Stimulated activated CD4-positive, alpha-beta T cell treated with anti-CD3 and anti-CD28 coated beads, Interleukin-2, amount 100 ng/mL, for 24 hours (primary cell): ENCODE results near the gene ADRM1.

Experiments
- DNase-seq, 2 donors: peaks; one replicate each; pipeline ENCODE4 v3.0.0-alpha.2; 2020

ADRM1 gene

DNA sequence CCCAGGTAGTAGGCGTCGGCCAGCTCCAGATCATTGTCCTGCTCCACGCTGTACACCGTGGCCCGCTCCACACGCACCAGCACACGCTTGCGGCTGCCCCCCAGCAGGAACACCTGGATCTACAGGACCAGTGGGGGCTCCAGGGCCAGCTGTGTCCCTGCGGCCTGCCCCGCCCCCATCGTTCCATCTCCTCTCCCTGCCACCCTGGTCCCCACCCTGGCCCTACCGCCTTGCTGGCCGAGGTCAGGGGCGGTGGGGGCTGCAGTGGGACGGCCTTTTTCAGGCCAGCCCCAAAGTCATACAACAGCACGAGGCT lies 9.8 kb downstream of the ADRM1 start:
- DNase-seq: no peak

DNA sequence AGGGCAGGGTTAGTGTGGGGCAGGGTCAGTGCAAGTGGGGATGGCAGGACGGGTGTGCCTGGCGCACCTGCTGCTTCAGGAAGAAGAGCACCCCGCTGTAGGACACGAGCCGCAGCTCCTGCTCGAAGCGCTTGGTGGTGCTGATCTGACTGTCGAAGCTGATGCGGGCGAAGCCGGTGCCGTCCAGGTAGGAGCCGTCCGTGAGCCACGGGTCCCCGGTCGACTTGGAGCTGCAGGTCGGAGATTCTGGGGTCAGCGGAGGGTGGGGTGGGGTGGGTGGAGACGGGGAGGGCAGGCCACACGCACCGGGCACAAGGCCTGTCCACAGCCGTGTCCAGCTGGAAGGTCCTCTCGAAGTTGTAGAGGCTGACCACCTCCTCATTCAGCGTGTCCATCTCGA lies 10.2 kb downstream of the ADRM1 start:
- DNase-seq: no peak

DNA sequence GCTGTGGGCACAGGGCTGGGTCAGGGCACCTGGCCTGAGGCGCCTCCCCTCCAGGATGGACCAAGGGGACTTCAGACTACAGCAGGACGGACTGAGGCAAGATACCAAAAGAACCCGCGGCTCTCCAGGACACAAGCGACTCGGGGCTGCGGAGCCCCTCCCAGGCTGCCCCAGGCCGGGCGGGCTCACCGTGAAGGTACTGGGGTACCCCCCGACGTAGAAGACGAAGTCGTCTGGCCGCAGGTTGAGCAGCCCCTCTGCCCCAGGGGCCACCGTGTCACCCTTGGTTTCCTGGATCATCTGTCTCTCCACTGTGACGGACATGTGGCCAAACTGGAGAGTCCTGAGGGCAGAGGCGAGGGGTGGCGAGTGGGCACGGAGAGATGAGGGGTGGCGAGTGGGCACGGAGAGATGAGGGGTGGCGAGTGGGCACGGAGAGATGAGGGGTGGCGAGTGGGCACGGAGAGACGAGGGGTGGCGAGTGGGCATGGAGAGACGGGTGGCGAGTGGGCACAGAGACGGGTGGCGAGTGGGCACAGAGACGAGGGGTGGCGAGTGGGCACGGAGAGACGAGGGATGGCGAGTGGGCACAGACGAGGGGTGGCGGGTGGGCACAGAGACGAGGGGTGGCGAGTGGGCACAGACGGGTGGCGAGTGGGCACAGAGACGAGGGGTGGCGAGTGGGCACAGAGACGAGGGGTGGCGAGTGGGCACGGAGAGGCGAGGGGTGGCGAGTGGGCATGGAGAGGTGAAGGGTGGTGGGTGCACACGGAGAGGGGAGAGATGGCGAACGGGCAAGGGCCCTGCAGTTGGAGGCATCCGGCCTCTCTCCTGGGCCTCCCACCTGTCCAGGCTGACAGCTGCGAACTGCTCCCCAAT lies 10.9 kb downstream of the ADRM1 start:
- no peak for DNase-seq

DNA sequence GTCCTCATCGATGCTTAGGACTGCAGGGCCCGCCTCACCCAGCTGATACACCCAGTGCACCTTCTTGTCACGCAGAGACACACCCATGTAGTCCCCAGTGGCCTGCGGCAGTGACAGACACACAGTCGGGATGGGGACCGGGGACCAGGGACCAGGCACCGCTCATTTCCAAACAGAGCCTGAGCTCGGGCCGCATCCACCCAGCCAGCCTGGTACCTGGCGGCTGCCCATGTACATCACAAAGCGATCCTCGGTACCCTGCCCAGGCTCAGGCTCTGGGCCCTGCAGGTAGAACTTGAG lies 11.5 kb downstream of the ADRM1 start:
- no peak for DNase-seq

DNA sequence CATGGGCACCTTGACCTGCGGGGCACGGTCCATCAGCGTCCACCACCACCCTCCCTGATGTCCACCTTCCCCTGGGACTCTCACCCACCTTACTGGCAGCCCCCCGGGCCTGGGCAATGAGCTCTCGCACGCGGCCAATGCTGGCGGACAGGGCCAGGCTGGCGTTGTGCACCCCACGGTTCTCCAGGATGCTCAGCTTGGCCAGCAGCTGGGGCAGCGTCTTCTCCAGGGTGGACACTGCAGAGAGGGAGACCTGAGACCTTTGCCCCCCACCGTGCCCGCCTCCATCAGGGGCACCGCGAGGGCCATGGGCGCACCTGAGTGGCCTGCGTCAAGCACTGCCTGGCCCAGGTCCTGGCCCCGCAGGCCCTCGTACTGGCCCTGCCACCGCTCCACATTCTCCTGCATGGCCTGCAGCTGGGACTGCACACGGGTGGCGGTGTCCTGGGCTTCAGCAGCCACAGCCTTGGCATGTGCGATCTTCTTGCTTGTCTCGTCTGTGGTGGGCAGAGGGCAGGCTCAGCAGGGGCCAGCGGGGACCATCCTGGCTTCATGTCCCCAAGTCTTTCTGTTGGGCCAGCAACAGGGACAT lies 12.0 kb downstream of the ADRM1 start:
- DNase-seq: no peak

DNA sequence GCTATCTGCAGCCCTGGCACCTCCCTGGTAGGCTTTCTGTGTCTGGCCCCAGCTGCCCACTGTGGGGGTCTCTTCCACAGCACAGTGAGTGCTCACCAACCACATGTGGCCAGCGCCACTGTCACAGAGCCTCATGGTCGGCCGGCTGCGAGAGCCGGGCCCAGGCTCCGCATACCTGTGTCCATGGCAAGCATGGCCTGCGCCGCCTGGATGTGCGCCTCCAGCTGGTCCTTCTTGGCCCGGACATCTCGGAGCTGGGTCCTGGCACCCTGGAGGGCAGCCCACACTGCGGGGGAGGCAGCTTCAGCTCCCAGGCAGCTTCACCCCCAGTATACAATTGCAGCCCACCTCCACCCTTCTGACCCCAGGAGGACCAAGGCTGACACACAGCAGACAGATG lies 13.0 kb downstream of the ADRM1 start:
- no peak for DNase-seq

DNA sequence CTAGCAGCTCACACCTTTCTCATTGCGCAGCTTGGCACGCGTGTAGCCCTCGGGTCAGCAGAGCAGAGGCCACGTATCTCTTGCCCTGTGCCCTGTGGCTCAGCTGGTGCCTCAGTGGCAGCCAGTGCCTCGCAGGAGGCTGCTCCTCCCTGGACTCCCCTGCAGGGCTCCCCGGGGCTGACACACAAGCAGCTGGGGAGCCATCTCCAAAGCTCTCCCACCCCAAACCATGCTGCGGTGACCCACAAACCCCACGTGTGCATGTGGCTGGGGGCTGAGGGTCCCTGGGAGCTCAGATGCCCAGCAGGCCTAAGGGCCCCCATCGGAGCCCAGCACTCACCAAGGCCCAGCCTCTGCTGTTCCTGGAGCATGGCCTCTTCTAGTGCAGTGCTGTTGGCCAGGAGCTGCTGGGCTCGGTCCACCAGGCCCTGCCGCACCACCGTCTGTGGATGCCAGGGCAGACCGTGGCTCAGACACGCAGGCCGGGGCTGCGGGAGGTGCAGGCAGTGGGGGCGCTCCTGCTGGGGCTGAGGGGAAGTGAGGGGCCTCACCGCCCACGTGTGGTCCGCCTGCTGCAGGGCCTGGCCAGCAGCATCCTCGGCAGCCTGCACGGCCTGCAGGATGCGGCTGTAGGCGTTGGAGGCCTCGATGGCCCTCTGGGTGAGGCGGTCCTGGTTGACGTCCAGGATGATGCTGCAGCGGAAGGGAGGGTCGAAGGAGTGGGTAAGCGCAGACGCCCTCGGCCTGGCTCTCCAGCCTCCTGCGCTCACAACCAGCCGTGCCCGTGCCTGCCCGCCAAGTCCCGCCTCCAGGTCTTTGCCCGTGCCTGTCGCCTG lies 13.8 kb downstream of the ADRM1 start:
- DNase-seq: no peak

DNA sequence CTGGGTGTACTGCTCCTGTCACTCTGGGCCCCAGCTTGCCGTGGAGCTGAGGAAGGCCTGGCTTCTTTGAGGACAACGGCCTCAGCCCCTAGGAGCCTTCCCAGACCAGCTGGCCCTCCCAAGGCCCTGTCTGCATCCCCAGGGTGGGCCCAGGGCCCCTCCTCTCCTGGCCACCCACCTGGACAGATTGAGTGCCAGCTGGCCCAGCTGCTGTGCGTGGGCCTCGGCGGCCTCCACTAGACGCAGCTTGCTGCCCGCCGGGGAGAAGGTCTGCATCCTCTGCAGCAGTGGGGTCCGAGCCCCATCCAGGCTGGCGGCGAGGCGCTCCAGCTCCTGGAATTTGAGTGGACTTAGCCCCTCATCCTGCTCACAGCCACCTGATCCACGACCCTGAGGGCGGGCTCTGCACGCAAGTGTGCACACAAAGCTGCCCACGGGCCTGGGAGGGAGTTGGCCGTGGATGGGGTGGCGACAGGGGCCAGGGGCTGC lies 14.4 kb downstream of the ADRM1 start:
- no peak for DNase-seq

DNA sequence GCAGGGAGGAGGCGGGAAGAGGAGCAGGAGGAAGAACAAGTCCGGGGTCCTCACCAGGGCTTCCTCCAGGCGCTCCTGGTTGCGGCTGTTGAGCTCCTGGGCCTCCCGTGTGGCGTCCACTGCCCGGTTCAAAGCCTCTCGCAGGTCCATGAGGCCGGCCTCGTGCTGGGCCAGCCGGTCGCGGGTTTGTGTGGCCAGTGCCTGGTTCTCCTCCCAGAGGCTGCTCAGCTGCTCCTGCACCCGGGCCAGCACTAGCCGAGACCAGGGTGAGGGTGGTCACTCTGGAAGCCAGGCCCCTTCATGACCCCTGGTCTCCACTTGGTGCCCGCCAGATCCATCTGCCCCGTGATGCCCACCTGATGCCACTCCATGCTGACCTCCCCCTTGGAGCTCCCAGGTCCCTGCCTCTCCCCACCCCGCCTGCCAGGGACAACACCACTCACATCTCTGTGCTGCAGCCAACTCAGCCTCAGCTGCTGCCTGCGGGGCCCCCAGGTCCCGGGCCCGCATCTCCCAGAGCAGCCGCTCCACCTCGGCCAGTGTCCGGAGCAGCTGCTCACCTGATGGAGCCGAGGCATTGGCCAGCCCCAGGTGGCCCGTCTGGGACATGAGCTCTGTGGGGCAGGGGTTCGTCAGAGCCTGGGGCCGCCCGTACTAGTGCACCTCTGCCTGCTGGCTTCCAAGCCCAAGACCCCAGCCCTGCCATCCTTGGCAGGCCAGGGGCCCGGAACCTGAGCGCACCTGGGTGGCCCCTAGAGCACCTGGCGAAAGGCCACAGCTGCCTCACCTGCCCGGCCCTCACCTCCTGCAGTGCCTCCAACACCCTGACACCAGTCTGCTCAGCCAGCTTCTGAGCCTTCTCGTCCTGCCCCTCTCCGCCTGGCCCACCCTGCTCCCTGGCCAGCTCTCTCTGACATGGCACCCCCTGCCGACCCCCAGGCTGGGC lies 15.9 kb downstream of the ADRM1 start:
- DNase-seq: no peak

DNA sequence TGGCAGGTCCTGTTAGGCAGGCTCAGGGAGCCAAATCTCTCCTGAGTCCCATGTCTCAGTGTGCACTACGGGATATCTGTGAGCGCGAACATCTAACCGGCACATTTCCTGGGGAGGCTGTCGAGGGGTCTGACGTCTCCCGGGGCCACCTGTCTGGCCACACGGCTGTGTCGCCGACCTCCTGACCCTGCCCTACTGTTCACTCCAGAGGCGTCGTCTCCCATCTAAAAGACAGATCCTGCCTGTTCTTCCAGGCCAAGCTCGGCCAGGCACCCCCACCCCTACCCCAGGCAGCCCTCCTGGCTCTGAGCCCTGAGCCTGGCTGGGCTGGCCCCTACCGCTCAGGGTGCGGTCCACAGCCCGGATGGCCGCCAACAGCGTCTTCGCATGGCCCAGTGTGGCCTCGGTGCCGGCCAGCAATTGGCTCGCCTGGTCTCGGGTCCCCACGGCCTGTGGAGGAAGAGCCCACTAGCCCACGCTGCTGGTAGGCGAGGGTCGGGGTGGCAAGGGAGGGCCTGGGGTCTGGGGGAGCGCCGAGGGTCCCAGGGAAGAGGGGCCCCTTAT lies 16.6 kb downstream of the ADRM1 start:
- no peak for DNase-seq

DNA sequence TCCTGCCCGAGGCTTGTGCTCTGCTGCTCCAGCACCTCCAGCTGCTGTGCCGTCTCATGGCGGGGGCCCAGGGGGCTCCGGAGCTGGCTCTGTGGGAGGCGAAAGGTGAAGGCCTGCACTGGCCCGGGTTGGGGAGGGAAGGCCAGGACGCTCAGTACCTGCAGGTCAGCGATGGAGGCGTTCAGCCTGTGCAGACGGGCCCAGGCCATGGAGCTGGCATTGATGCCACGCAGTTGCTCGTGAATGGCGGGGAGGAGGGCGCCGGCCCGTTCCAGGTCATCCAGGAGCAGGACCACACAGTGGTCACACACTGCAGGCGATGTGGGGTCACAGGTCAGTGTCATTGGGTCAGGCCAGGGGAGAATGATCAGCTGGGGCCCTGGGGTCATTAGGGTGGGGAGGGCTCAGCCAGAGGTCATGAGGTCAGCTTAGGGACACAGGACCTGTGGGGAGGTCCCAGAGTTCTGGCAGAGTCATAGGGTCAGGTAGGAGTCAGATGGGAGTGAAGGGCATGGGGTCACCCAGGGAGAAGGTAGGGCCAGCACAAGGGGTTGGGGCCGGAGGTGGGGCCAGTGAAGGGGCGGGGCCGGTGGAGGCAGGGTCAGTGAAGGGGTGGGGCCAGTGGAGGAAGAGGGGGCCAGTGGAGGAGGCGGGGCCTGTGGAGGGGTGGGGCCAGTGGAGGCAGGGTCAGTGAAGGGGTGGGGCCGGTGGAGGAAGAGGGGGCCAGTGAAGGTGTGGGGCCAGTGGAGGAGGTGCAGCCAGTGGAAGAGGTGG lies 18.0 kb downstream of the ADRM1 start:
- DNase-seq: peak in 1 of 2 donors; percentile 21

DNA sequence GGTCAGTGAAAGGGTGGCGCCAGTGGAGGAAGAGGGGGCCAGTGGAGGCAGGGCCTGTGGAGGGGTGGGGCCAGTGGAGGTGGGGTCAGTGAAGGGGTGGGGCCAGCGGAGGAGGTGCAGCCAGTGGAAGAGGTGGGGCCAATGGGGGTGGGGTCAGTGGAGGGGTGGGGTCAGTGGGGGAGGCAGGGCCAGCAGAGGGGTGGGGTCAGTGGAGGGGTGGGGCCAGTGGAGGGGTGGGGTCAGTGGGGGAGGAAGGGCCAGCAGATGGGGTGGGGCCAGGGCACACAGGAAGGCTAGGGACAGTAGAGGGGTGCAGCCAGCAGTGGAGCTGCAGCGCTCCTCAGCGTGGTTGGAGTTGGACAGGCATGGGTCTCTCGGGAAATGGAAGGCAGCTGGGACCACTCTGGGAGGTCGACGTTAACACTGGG lies 18.7 kb downstream of the ADRM1 start:
- DNase-seq: peak in 1 of 2 donors; percentile 31

DNA sequence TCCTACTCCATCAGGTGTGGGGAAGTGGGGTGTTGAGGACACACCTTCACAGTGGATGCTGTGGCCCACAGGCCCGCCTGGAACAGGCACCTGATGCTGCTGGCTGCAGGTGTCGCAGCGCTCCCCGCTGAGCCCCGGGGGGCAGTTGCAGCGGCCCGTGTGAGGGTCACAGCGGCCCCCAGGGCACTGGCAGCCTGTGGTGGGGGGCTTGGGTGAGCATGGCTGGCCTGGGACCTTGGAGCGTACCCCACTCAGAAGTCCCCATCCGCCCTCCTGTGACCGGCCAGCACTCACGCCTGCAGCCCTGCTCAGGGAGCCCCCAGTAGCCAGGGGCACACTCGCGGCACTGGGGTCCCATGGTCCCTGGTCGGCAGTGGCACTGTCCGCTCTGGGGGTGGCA lies 19.2 kb downstream of the ADRM1 start:
- DNase-seq: no peak

DNA sequence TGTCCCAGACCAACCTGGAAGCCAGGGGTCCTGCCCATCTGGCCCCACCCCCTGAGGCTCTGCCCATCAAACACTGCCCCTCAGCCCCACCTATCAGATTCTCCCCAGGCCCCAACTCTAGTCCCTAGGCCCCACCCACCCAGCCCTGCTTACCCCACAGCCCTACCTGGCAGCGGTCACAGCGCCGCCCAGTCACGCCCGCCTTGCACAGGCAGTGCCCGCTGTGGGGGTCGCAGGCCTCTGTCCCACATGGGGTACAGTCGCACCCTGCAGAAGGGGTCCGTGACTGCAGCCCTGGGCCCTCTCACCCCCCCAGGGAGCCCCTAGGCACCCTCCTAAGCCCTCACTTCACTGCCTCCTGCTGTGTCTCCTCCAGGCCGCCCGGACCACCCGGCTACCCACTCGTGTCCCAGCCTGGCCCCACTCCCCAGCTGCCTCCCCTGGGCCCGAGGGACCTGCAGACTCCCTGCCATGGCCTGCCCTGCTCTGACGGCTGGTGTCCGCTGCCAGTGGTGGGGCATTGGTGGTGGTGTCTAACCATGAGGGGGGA lies 19.8 kb downstream of the ADRM1 start:
- no peak for DNase-seq

DNA sequence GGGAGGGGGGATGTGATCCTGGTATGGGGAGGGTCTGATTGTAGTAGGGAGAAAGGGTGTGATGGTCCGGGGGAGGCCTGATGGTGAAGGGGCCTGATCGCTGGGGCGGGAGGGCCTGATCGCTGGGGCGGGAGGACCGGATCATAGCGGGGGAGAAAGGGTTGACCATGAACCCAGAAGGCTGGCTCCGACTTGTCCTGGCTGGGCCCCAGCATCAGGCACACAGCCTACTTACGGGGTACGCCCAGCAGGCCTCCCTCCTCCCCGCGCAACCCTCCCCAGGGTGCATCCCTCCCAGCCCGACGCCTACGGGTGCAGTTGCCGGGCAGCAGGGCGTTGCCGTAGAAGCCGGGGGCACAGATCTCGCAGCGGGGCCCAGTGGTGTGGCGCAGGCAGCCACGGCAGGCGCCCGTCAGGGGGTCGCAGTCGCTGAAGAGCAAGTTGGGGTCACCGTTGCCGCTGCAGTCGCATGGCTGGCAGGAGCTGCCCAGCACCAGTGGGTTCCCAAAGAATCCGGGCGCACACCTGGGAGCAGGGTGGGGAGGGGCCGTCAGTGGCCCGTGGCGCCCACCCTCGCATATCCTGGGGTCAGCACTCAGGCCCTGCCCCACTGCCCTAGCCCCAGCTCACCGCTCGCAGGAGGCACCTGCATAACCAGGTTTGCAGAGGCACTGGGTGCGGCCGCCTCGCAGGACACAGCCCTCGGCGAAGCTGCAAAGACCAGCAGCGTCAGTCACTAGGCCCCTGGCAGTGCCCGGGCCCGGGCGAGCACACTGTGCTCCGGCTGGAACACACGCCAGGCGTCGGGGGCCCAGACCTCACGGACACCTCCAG lies 20.6 kb downstream of the ADRM1 start:
- DNase-seq: no peak

DNA sequence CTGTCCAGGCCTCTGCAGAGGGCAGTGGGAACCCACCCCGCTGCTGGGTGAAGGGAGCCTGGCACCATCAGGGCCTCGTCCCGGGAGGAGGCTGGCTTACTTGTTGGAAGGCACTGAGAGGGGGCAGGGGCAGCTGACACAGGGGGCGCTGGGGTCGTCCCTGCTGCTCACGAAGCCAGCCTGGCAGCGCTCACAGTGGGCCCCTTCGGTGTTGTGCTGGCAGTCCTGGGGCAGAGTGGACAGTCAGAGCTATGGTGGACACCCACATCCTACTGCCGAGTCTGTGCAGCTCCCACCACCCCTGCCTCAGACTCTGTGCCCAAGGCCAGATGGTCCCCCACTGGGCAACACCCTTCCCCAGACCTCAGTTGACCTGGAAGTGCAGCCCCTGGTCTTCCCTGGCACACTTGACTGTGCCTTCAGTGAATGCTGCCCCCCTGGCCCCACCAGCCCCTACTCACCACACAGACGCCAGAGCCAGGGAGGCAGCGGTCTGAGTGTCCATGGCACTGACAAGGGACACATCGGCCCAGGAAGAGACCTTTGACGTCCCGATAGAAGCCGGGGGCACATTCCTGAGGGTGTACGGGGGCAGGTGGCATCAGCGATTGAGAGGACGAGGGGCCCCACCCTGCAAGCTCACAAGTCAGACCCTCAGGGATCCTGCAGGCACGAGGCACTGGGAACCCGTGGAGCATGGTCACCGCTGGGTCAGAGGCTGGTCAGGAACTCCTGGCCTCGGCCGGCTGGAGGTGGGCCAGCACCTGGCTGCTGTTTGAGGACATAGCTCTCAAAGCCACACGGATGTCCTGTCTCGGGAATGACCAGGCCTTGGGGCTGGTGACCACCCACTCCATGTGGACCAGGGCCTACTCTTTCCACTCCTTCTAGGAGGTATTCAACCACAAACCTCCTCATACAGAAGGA lies 21.4 kb downstream of the ADRM1 start:
- no peak for DNase-seq

DNA sequence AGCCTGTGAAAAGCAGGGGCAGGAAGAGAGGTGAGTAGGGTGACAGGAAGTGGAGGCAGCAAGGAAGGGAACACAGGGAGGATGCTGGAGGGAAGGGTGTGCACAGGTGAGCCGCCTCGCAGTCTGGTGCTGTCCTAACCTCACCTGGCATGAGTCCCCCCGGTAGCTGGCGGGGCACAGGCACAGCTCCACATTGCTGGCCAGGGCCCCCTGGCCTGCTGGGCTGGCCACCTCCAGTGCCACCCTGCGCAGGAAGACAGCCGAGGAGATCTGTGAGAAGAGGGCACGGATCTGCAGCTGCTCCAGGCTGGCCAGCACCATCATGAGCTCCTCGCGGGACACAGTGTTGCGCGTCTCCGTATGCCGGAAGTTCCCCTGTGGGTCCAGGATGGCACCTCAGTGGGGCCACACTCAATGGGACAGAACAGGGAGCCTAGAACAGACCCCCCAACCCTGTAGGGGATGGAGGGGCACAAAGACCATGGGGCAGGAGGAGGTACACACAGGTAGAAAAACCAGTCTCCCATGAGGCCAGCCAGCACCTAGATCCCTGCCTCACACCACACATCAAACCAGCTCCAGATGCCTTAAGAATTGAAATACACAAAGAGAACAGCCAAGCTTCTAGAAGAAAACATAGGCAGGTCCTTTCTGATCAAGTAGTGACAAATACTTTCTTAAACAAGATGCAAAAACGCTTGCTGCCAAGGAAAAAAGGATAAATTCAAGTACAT lies 22.5 kb downstream of the ADRM1 start:
- no peak for DNase-seq

DNA sequence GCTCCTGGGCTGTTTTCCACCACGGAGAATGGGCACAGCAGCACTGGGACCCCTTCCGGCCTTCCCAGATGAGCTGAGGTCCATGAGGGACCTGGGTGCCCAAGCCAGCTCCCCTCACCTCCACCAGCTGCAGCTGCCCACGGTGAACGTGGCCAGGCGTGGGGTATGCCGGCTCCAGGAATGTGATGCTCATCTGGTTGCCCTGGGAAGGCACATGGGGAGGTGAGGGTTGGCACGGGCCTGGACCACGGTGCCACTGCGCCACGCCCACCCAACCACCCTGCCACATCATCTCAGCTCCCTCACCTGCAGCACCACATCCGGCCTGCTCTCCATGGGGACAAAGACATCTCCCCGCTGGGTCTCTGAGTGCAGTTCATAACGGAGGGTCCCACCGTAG lies 23.8 kb downstream of the ADRM1 start:
- DNase-seq: no peak
